HL-60 (cell line): Measurements from ENCODE around the gene POLE4.

ENCODE experiments used
- CTCF ChIP-seq: IDR thresholded peaks from one replicate; pipeline ENCODE4 v1.5.1; 2011; ENCODE audit warnings: low read length, control low read depth, inconsistent platforms; ENCODE audit not compliant: insufficient read depth
- GABPA ChIP-seq: IDR thresholded peaks from 2 replicates; pipeline ENCODE4 v1.6.1; 2012; ENCODE audit warnings: low read depth
- POLR2AphosphoS5 ChIP-seq: IDR thresholded peaks from 2 replicates; pipeline ENCODE4 v1.6.1; 2012; ENCODE audit warnings: low read depth

- TF ChIP-seq CTCF (no peak), GABPA (no peak), POLR2AphosphoS5 (no peak)
Measured at GRCh38 chr2:74930811-74931486, 27.5 kb upstream of the POLE4 start.
